ENCODE measurements around the gene SEMA3B. TPM values are rescaled to one million over a fixed set of nuclear protein-coding genes. Genes with fewer than 3 reads are reported as not detected.

Gene SEMA3B
- total RNA-seq, 4 donors from 2014 or later, result 0.70 to 8.2 (median 2.4) TPM

- WGBS, 2 donors, result 33 to 44% methylated on average over 3 of the region's 7 CpGs
- TF ChIP-seq POLR2A (IDR thresholded peaks at IDR 0.05), result no peak
- TF ChIP-seq CTCF (IDR thresholded peaks at IDR 0.05), result no peak
- H3K4me1 ChIP-seq, result peaks cover 22 to 85% (median 67%) of the 10 kb centered on the region in 3 donors
- H3K36me3 ChIP-seq, result no peaks in the 10 kb centered on the region
- no peak overlapping the region for H3K4me3 ChIP-seq
- no peaks in the 10 kb centered on the region for H3K27me3 ChIP-seq
- no peak for DNase-seq
- intact Hi-C loops (cut with DNase I), result no loop called here
- H3K9me3 ChIP-seq, result no peaks in the 10 kb centered on the region
- peak overlapping the region; percentile 67 to 90 (median 88) for H3K27ac ChIP-seq
These were observed 4.5 kb upstream of the SEMA3B start for GRCh38 chr3:50264383-50264963.

- Histone ChIP-seq H3K4me3 (no peak overlapping the region), H3K9me3 (no peaks in the 10 kb centered on the region), H3K27ac (peak overlapping the region; percentile 67 to 90 (median 88)), H3K4me1 (peaks cover 18 to 85% (median 68%) of the 10 kb centered on the region in 3 donors), H3K27me3 (no peaks in the 10 kb centered on the region), H3K36me3 (no peaks in the 10 kb centered on the region)
- TF ChIP-seq CTCF (IDR thresholded peaks at IDR 0.05) (no peak), POLR2A (IDR thresholded peaks at IDR 0.05) (no peak)
- no peak for DNase-seq
- WGBS, 2 donors, result 49 to 53% methylated on average over 2 to 6 of the region's 7 CpGs
- intact Hi-C loops (cut with DNase I), result no loop called here
These were observed 3.9 kb upstream of the SEMA3B start for GRCh38 chr3:50264964-50265485.

DNA sequence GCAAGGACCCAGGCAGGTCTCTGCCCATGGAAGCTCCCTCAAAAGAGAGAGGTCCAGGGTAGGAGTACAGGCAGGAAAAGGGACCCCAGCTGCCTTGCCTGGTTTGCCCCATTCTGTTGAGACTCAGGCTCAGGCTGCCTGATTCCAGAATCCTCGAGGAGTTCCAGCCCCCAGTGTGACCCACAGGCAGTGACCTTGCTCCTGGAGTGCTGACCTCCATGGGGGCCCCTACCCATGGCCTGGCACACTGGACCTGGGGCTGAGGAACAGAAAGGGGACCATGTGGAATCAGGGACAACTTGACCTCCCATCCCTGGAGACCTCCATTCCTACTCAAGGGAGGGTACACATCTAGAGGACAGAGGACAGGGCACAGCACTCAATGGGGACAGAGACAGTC, 3.4 kb upstream of the SEMA3B start:
- DNase-seq, result no peak
- intact Hi-C loops (cut with DNase I), result no loop called here
- TF ChIP-seq POLR2A (IDR thresholded peaks at IDR 0.05) (no peak), CTCF (IDR thresholded peaks at IDR 0.05) (no peak)
- no peaks in the 10 kb centered on the region for H3K36me3 ChIP-seq
- H3K4me1 ChIP-seq, result peaks cover 13 to 85% (median 66%) of the 10 kb centered on the region in 3 donors
- H3K9me3 ChIP-seq, result no peaks in the 10 kb centered on the region
- no peak overlapping the region for H3K4me3 ChIP-seq
- WGBS, 2 donors, result 33 to 40% methylated on average over 1 of the region's 1 CpG
- no peaks in the 10 kb centered on the region for H3K27me3 ChIP-seq
- peak overlapping the region; percentile 67 to 90 (median 88) for H3K27ac ChIP-seq

DNA sequence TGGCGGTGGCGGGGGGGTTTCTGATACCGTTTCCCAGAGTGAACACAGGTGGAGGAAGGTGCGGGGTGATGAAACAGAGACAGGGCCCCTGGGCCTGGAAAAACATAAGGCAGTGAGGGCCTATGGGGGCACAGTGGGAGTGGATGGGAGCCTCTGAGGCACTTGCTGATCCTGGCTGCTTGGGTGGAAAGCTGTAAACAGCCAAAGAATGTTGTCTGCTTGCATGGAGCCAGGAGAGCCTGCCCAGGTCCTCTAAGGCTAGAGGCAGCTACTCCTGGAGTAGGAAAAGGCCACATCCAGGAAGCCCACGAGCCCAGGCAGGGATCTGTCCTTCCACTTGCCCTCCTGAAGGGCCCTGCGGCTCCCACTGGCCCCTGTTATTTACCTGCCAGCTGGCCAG, 2.9 kb upstream of the SEMA3B start:
- Histone ChIP-seq H3K27me3 (no peaks in the 10 kb centered on the region), H3K27ac (peak overlapping the region; percentile 67 to 90 (median 88)), H3K4me1 (peaks cover 11 to 84% (median 62%) of the 10 kb centered on the region in 3 donors), H3K9me3 (no peaks in the 10 kb centered on the region), H3K4me3 (peak overlapping the region in 1 of 4 donors; percentile 59), H3K36me3 (no peaks in the 10 kb centered on the region)
- 87 to 89% methylated on average over 3 to 4 of the region's 6 CpGs for WGBS, 2 donors
- intact Hi-C loops (cut with DNase I), result no loop called here
- no peak for DNase-seq
- TF ChIP-seq CTCF (IDR thresholded peaks at IDR 0.05) (no peak), POLR2A (IDR thresholded peaks at IDR 0.05) (no peak)

DNA sequence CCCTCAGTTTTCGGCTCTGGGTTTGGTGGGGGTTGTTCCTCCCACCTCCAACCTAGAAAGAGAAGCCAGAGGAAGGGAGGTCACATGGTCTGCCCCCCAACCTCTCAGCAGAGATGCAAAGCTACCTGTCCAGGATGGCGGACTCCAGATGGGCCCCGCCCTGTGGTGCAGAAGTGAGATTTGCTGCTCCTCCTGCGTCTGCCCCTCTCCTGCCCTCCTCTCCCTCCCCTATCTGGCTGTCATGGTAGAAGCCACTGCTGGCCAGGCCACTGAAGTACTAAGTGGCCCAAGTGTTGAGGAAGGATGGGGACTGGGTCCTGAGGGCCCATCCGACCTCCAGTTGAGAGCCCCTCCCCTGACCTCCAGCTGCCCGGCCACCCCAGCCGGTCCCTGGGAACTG, 2.1 kb upstream of the SEMA3B start:
- TF ChIP-seq POLR2A (IDR thresholded peaks at IDR 0.05), result no peak
- TF ChIP-seq CTCF (IDR thresholded peaks at IDR 0.05), result no peak
- H3K9me3 ChIP-seq, result no peaks in the 10 kb centered on the region
- 60% methylated on average over 4 of the region's 7 CpGs; no CpG with 5 or more reads in 1 of the 2 donors for WGBS, 2 donors
- intact Hi-C loops (cut with DNase I), result no loop called here
- peaks cover 11 to 83% (median 56%) of the 10 kb centered on the region in 3 donors for H3K4me1 ChIP-seq
- no peak for DNase-seq
- H3K36me3 ChIP-seq, result no peaks in the 10 kb centered on the region
- H3K27me3 ChIP-seq, result no peaks in the 10 kb centered on the region
- H3K27ac ChIP-seq, result peak overlapping the region; percentile 67 to 90 (median 88)
- H3K4me3 ChIP-seq, result peak overlapping the region; percentile 19 to 59 (median 38)
